Keratinocyte (primary cell): ENCODE data around the gene RNF152.

Experiments
- CTCF ChIP-seq, 3 experiments: IDR thresholded peaks in 1 of 3; conservative IDR thresholded peaks in 1 of 3; optimal IDR thresholded peaks in 1 of 3; 2 replicates in 2 of 3; 3 replicates in 1 of 3; pipeline versions ENCODE3 to v1.5.1; 2011; ENCODE audit warnings: low read length in 3 of 3, mild to moderate bottlenecking in 3 of 3, moderate library complexity in 2 of 3, control low read depth in 1 of 3, inconsistent platforms in 1 of 3; ENCODE audit not compliant: insufficient read depth in 2 of 3; ENCODE audit errors: extremely low read depth in 1 of 3
- EZH2 ChIP-seq: IDR thresholded peaks from one replicate; pipeline ENCODE4 v1.6.1; 2012; ENCODE audit warnings: inconsistent platforms, mild to moderate bottlenecking, low read length, moderate library complexity

- TF ChIP-seq EZH2 (no peak), CTCF (optimal IDR thresholded peaks at IDR 0.05 in 1 of 3, IDR thresholded peaks at IDR 0.05 in 1 of 3, conservative IDR thresholded peaks at IDR 0.05 in 1 of 3; ENCODE audit: extremely low read depth in 1 of 3, insufficient read depth in 2 of 3, low read length in 3 of 3) (no peak)
Observed at GRCh38 chr18:61771861-61772260, 120.9 kb downstream of the RNF152 start.
